HepG2 (cell line): ENCODE data around the gene EVI2B. TPM values are rescaled to one million over a fixed set of nuclear protein-coding genes. Genes with fewer than 3 reads are reported as not detected.

Experiments used
- ATAC-seq: fragments of 200-7000 bp; cut with Tn5 transposase; 3 replicates; pipeline ENCODE4 v1.9.1; 2020; ENCODE audit warnings: mild to moderate bottlenecking, moderate library complexity
- BruUV-seq: library from RNA; stranded (reverse); fragments of 400-500 nt; replicated peaks from 2 replicates; lab custom pipeline; 2021; lab: Mats Ljungman, UMichigan
- CTCF ChIA-PET: fragments of 300-600 bp; formaldehyde crosslinking; extraction: SDS; loops from one replicate; lab custom pipeline; 2021; ENCODE audit warnings: low total read pairs, inconsistent platforms, low intra/inter-chr PET ratio; lab: Yijun Ruan, JAX
- POLR2A ChIA-PET: fragments of 350-600 bp; sonication (Branson Sonifier 250); formaldehyde crosslinking; loops from one replicate; lab custom pipeline; 2020; ENCODE audit warnings: antibody characterized with exemption, inconsistent platforms; lab: Yijun Ruan, JAX
- DNase-seq: peaks from one replicate; pipeline ENCODE4 v3.0.0-alpha.2; 2015; ENCODE audit warnings: low spot score
- FAIRE-seq: peaks from 3 replicates; lab custom pipeline; 2011; peaks lifted over from hg19 to GRCh38; lab: Jason Lieb, UNC
- H2AFZ ChIP-seq: one replicate; pipeline ENCODE4 v1.6.1; 2011; ENCODE audit warnings: low read length, inconsistent platforms
- H3K27ac ChIP-seq: fragments of 300-600 bp; 3 replicates; pipeline ENCODE4 v1.8.0; 2011; ENCODE audit warnings: mixed run types, mild to moderate bottlenecking, mixed read lengths, low read length, inconsistent platforms; ENCODE audit not compliant: insufficient read depth; ENCODE audit errors: extremely low read length
- H3K27me3 ChIP-seq, 2 experiments: fragments of 200-600 bp in 1 of 2; 2 replicates in 1 of 2; 3 replicates in 1 of 2; pipeline versions ENCODE4 v1.6.0 to v1.8.0; 2011; ENCODE audit warnings: low read length in 2 of 2, mild to moderate bottlenecking in 2 of 2, moderate library complexity in 2 of 2, inconsistent platforms in 1 of 2; ENCODE audit not compliant: insufficient read depth in 2 of 2, control insufficient read depth in 1 of 2
- H3K36me3 ChIP-seq, 2 experiments: fragments of 200-600 bp in 1 of 2; replicated peaks in 1 of 2; 2 replicates in 1 of 2; 3 replicates in 1 of 2; pipeline versions ENCODE4 v1.5.1 to v1.8.0; 2011; ENCODE audit warnings: low read length in 2 of 2, inconsistent platforms in 1 of 2; ENCODE audit not compliant: insufficient read depth in 2 of 2, control insufficient read depth in 1 of 2
- H3K4me1 ChIP-seq: 2 replicates; pipeline ENCODE4 v1.5.1; 2012; ENCODE audit warnings: low read length, inconsistent platforms; ENCODE audit not compliant: insufficient read depth
- H3K4me2 ChIP-seq: 2 replicates; pipeline ENCODE4 v1.6.0; 2011; ENCODE audit warnings: low read depth, low read length, inconsistent platforms
- H3K4me3 ChIP-seq, 3 experiments: fragments of 200-600 bp in 1 of 3; sonication (generic), shearing (Covaris generic) in 1 of 3; replicated peaks in 1 of 3; 2 replicates each; pipeline ENCODE4 v1.5.1; 2011 to 2016; ENCODE audit warnings: low read length in 3 of 3, inconsistent platforms in 2 of 3, low read depth in 2 of 3, mild to moderate bottlenecking in 2 of 3, control low read depth in 1 of 3, mixed read lengths in 1 of 3; ENCODE audit not compliant: insufficient read depth in 1 of 3
- H3K79me2 ChIP-seq: one replicate; pipeline ENCODE4 v1.6.1; 2011; ENCODE audit warnings: low read length, inconsistent platforms; ENCODE audit not compliant: insufficient read depth
- H3K9ac ChIP-seq: 2 replicates; pipeline ENCODE4 v1.6.0; 2011; ENCODE audit warnings: mild to moderate bottlenecking, low read depth, low read length, inconsistent platforms; ENCODE audit not compliant: insufficient read depth
- H3K9me3 ChIP-seq: 2 replicates; pipeline ENCODE4 v1.5.1; 2012; ENCODE audit warnings: mild to moderate bottlenecking, low read length
- H4K20me1 ChIP-seq: 2 replicates; pipeline ENCODE4 v1.6.0; 2011; ENCODE audit warnings: inconsistent platforms, mild to moderate bottlenecking, low read length, moderate library complexity; ENCODE audit not compliant: insufficient read depth
- FOSL2 ChIP-seq: sonication (generic); formaldehyde crosslinking; IDR thresholded peaks from 2 replicates; pipeline ENCODE4 v1.4.0; 2020; ENCODE audit warnings: missing genetic modification reagents
- MED13 ChIP-seq: sonication (generic); formaldehyde crosslinking; IDR thresholded peaks from 2 replicates; pipeline ENCODE4 v1.5.0; 2020; ENCODE audit warnings: missing genetic modification reagents
- SP5 ChIP-seq: IDR thresholded peaks from 2 replicates; pipeline ENCODE4 v1.6.1; 2016; ENCODE audit warnings: low read depth, borderline replicate concordance
- TEAD3 ChIP-seq: optimal IDR thresholded peaks from 2 replicates; pipeline ENCODE3; 2016; ENCODE audit warnings: borderline replicate concordance
- ZNF773 ChIP-seq: sonication (generic); formaldehyde crosslinking; IDR thresholded peaks from 2 replicates; pipeline ENCODE4 v1.4.0; 2020; ENCODE audit warnings: missing genetic modification reagents, borderline replicate concordance
- WGBS: methylation state at CpG from one replicate; pipeline ENCODE4 v1.1.6; 2017; ENCODE audit warnings: low lambda C conversion rate; 5-methylcytosine and 5-hydroxymethylcytosine counted together
- in situ Hi-C: cut with HindIII; loops from 2 replicates; pipeline ENCODE4 v1.10.0; 2017; ENCODE audit warnings: low pct_unique_long_range_greater_than_20kb; ENCODE audit not compliant: extremely low pct_ligation_motif_present
- intact Hi-C: fragments of 100-400 bp; cut with micrococcal nuclease; formaldehyde crosslinking; loops from one replicate; pipeline ENCODE4 v1.10.0; 2022; ENCODE audit not compliant: unreplicated experiment
- polyA plus RNA-seq, 8 experiments: library from polyadenylated mRNA; depleted of rRNA in 3 of 8; stranded (reverse) in 7 of 8; unstranded in 1 of 8; fragments of >200 nt; fragmentation: Illumina TruSeq in 4 of 8; extraction: Trizol in 4 of 8; gene quantifications; 2 replicates each; pipeline versions ENCODE4 v1.2.1 to v1.2.3, GENCODE V29; 2011 to 2016; ENCODE audit warnings: low read depth in 4 of 8, missing spikeins in 1 of 8, mixed read lengths in 1 of 8; ENCODE audit not compliant: insufficient read depth in 1 of 8
- total RNA-seq, 5 experiments: library from RNA; depleted of rRNA; stranded (reverse); fragments of >200 nt; fragmentation: Illumina TruSeq; extraction: Trizol; gene quantifications; 2 replicates each; pipeline ENCODE4 v1.2.3, GENCODE V29; 2016; ENCODE audit warnings: low read depth in 1 of 5
- TF ChIP-seq, protein P1 (sequence below): sonication (generic); formaldehyde crosslinking; conservative IDR thresholded peaks from 2 replicates; pipeline ENCODE4 v1.4.0; 2020; ENCODE audit warnings: mild to moderate bottlenecking, missing genetic modification reagents, moderate library complexity

EVI2B gene
- total and polyA plus RNA-seq, 2 of the 13 experiments (the other 11 are each of a cell fraction or from before 2014, with no cell fraction given), result not detected

DNA sequence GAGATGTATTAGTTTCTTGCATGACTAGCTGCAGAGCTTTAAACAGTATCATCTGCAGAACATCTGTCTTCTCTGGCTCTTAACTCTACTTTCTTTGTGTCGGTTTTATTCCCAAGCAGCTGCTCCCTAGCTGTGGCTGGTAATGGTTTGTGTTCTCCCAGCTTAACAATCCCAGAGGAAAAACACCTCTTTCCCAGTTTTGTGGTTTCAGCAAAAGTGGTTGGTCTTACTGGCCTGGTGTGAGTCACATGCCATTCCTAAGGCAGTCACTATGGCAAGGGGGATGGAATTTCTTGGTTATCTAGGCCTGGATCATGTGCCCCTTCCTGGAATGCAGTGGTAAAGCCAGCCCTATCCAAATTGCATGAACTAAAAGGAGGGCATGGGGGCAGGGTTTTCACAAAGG lies 44.3 kb downstream of the EVI2B start:
- peak; percentile 64 for DNase-seq
- no peak overlapping the region for H3K4me2 ChIP-seq
- 0 out of 2 replicates have a peak, but pooled peaks have one; percentile 8 for TF ChIP-seq FOSL2 (CRISPR knock-in tag)
- TF ChIP-seq ZNF773 (CRISPR knock-in tag), result no peak
- TF ChIP-seq SP5 (CRISPR knock-in tag), result no peak
- TF ChIP-seq, protein P1, sequence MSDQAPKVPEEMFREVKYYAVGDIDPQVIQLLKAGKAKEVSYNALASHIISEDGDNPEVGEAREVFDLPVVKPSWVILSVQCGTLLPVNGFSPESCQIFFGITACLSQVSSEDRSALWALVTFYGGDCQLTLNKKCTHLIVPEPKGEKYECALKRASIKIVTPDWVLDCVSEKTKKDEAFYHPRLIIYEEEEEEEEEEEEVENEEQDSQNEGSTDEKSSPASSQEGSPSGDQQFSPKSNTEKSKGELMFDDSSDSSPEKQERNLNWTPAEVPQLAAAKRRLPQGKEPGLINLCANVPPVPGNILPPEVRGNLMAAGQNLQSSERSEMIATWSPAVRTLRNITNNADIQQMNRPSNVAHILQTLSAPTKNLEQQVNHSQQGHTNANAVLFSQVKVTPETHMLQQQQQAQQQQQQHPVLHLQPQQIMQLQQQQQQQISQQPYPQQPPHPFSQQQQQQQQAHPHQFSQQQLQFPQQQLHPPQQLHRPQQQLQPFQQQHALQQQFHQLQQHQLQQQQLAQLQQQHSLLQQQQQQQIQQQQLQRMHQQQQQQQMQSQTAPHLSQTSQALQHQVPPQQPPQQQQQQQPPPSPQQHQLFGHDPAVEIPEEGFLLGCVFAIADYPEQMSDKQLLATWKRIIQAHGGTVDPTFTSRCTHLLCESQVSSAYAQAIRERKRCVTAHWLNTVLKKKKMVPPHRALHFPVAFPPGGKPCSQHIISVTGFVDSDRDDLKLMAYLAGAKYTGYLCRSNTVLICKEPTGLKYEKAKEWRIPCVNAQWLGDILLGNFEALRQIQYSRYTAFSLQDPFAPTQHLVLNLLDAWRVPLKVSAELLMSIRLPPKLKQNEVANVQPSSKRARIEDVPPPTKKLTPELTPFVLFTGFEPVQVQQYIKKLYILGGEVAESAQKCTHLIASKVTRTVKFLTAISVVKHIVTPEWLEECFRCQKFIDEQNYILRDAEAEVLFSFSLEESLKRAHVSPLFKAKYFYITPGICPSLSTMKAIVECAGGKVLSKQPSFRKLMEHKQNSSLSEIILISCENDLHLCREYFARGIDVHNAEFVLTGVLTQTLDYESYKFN (CRISPR knock-in tag), result no peak
- no peak for TF ChIP-seq MED13 (CRISPR knock-in tag)
- peak; percentile 25 for TF ChIP-seq TEAD3 (CRISPR knock-in tag)
- CTCF ChIA-PET, result no interaction called here
- intact Hi-C loops, result no loop called here
- H2AFZ ChIP-seq, result no peak overlapping the region
- ATAC-seq, result no peak
- H3K36me3 ChIP-seq, result peaks cover 2 to 22% of the 10 kb centered on the region in 2 experiments; a peak in 3 of 5 replicates
- in situ Hi-C loops, result no loop called here
- 73% methylated on average over 1 of the region's 1 CpG for whole genome bisulfite sequencing
- H4K20me1 ChIP-seq, result no peaks in the 10 kb centered on the region
- no peak for FAIRE-seq
- no peaks in the 10 kb centered on the region for H3K79me2 ChIP-seq
- no TSS peak for BruUV-seq
- H3K9ac ChIP-seq, result no peak overlapping the region
- no peaks in the 10 kb centered on the region for H3K27me3 ChIP-seq
- no peak overlapping the region for H3K4me3 ChIP-seq
- H3K27ac ChIP-seq, result no peak overlapping the region
- POLR2A ChIA-PET, result no interaction called here
- no peaks in the 10 kb centered on the region for H3K9me3 ChIP-seq
- peaks cover 30% of the 10 kb centered on the region for H3K4me1 ChIP-seq
